IMR-90 (cell line): ENCODE measurements around the gene UBA7.

Experiments used
- CEBPB ChIP-seq: IDR thresholded peaks from 2 replicates; pipeline ENCODE4 v1.6.1; 2012; ENCODE audit warnings: low read depth, low read length, improper control_type of control experiment
- CHD1 ChIP-seq: IDR thresholded peaks from 2 replicates; pipeline ENCODE4 v1.6.1; 2012; ENCODE audit warnings: low read depth, low read length, improper control_type of control experiment
- MAFK ChIP-seq: IDR thresholded peaks from 2 replicates; pipeline ENCODE4 v1.6.1; 2012; ENCODE audit warnings: low read depth, low read length, improper control_type of control experiment
- MAZ ChIP-seq: IDR thresholded peaks from 2 replicates; pipeline ENCODE4 v1.6.1; 2012; ENCODE audit warnings: low read depth, mild to moderate bottlenecking, low read length, improper control_type of control experiment, moderate library complexity, borderline replicate concordance
- MXI1 ChIP-seq: IDR thresholded peaks from 2 replicates; pipeline ENCODE4 v1.6.1; 2012; ENCODE audit warnings: low read depth, mild to moderate bottlenecking, low read length, moderate library complexity, borderline replicate concordance
- NFE2L2 ChIP-seq: fragments of 150-350 bp; IDR thresholded peaks from 2 replicates; pipeline ENCODE4 v1.6.1; 2016; ENCODE audit warnings: low read depth, mild to moderate bottlenecking, low read length
- POLR2A ChIP-seq: IDR thresholded peaks from 2 replicates; pipeline ENCODE4 v1.6.1; 2012; ENCODE audit warnings: mild to moderate bottlenecking, low read depth, low read length
- RAD21 ChIP-seq: IDR thresholded peaks from 2 replicates; pipeline ENCODE4 v1.6.1; 2012; ENCODE audit warnings: low read length, improper control_type of control experiment
- RCOR1 ChIP-seq: IDR thresholded peaks from 2 replicates; pipeline ENCODE4 v1.6.1; 2012; ENCODE audit warnings: mild to moderate bottlenecking, low read length, improper control_type of control experiment; ENCODE audit not compliant: insufficient replicate concordance
- RFX5 ChIP-seq: IDR thresholded peaks from 2 replicates; pipeline ENCODE4 v1.8.0; 2012; ENCODE audit warnings: low read depth, mild to moderate bottlenecking, low read length, moderate library complexity
- SMC3 ChIP-seq: fragments of 150-350 bp; IDR thresholded peaks from 2 replicates; pipeline ENCODE4 v1.6.1; 2016; ENCODE audit warnings: low read depth, mild to moderate bottlenecking, antibody characterized with exemption, low read length, moderate library complexity
- TF ChIP-seq, protein P1 (sequence below): conservative IDR thresholded peaks from 2 replicates; pipeline ENCODE4 v1.5.1; 2012; ENCODE audit warnings: mild to moderate bottlenecking, low read depth, low read length, improper control_type of control experiment

DNA sequence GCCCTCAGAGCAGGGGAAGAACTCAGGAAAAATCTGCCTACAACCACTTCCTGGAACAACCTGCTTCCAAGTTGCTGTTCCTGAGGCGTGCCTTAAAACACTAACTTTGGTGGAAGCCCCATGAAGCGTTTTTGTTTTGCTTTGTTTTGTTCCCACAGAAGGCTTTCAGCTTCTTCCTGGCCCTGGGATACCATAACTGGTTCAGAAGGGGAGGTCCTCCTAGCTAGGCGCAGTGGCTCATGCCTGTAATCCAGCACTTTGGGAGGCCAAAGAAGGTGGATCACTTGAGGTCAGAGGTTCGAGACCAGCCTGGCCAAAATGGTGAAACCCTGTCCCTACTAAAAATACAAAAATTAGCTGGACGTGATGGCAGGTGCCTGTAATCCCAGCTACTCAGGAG, 26.2 kb downstream of the UBA7 start:
- TF ChIP-seq POLR2A (no peak), MXI1 (no peak), NFE2L2 (no peak), RAD21 (no peak), MAFK (no peak), SMC3 (no peak), RFX5 (no peak), MAZ (no peak), RCOR1 (no peak), CHD1 (no peak), CEBPB (no peak)
- TF ChIP-seq, protein P1, sequence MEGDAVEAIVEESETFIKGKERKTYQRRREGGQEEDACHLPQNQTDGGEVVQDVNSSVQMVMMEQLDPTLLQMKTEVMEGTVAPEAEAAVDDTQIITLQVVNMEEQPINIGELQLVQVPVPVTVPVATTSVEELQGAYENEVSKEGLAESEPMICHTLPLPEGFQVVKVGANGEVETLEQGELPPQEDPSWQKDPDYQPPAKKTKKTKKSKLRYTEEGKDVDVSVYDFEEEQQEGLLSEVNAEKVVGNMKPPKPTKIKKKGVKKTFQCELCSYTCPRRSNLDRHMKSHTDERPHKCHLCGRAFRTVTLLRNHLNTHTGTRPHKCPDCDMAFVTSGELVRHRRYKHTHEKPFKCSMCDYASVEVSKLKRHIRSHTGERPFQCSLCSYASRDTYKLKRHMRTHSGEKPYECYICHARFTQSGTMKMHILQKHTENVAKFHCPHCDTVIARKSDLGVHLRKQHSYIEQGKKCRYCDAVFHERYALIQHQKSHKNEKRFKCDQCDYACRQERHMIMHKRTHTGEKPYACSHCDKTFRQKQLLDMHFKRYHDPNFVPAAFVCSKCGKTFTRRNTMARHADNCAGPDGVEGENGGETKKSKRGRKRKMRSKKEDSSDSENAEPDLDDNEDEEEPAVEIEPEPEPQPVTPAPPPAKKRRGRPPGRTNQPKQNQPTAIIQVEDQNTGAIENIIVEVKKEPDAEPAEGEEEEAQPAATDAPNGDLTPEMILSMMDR, result no peak
